Sigmoid colon (tissue), 4 donors: ENCODE data around the gene CLDN22.

Experiments used
- CTCF ChIP-seq, 4 experiments: fragments of 450-650 bp in 3 of 4; fragments of 200-600 bp in 1 of 4; IDR thresholded peaks; one replicate each; pipeline ENCODE4 v1.5.1; 2016 to 2019; ENCODE audit warnings: antibody characterized with exemption in 4 of 4, mild to moderate bottlenecking in 3 of 4, moderate library complexity in 2 of 4
- EP300 ChIP-seq, 4 donors: sonication (generic); formaldehyde crosslinking; IDR thresholded peaks; one replicate each; pipeline ENCODE4 v1.6.1; 2017; ENCODE audit warnings: antibody characterized with exemption in 4 of 4
- POLR2AphosphoS5 ChIP-seq, 4 donors: sonication (generic); formaldehyde crosslinking; IDR thresholded peaks; one replicate each; pipeline ENCODE4 v1.6.1; 2017; ENCODE audit warnings: antibody characterized with exemption in 4 of 4

- TF ChIP-seq EP300 (IDR thresholded peaks at IDR 0.05), result no peak
- no peak for TF ChIP-seq CTCF (IDR thresholded peaks at IDR 0.05)
- TF ChIP-seq POLR2AphosphoS5 (IDR thresholded peaks at IDR 0.05), result no peak
Measured at GRCh38 chr4:183284258-183284785, 35.8 kb downstream of the CLDN22 start.
